GM23338 (cell line): Measurements from ENCODE around the gene COX8A. TPM values are rescaled to one million over a fixed set of nuclear protein-coding genes. Genes with fewer than 3 reads are reported as not detected.

ENCODE experiments used
- ATAC-seq: fragments of 200-7000 bp; cut with Tn5 transposase; 3 replicates; pipeline ENCODE4 v1.9.1; 2020
- DNase-seq: peaks from one replicate; pipeline ENCODE4 v3.0.0-alpha.2; 2015; ENCODE audit warnings: low spot score
- H2AFZ ChIP-seq: fragments of 200-600 bp; sonication (generic); 2 replicates; pipeline ENCODE4 v1.8.0; 2016; ENCODE audit warnings: antibody characterized with exemption, mild to moderate bottlenecking, moderate library complexity
- H3F3A ChIP-seq: fragments of 200-600 bp; sonication (generic); replicated peaks from 2 replicates; pipeline ENCODE4 v1.8.0; 2017; ENCODE audit warnings: antibody characterized with exemption, mixed run types, low read depth
- H3K27ac ChIP-seq: fragments of 200-600 bp; sonication (generic); 2 replicates; pipeline ENCODE4 v1.6.1; 2016; ENCODE audit warnings: low read depth
- H3K27me3 ChIP-seq: fragments of 200-600 bp; sonication (generic); 2 replicates; pipeline ENCODE4 v1.8.0; 2016; ENCODE audit warnings: mild to moderate bottlenecking, mixed run types, moderate library complexity; ENCODE audit not compliant: insufficient read depth
- H3K36me3 ChIP-seq: fragments of 200-600 bp; sonication (generic); 2 replicates; pipeline ENCODE4 v1.8.0; 2016; ENCODE audit warnings: mild to moderate bottlenecking; ENCODE audit not compliant: insufficient read depth
- H3K4me1 ChIP-seq: fragments of 200-600 bp; sonication (generic); 2 replicates; pipeline ENCODE4 v1.8.0; 2016; ENCODE audit warnings: mild to moderate bottlenecking, moderate library complexity; ENCODE audit not compliant: insufficient read depth
- H3K4me2 ChIP-seq: fragments of 200-600 bp; sonication (generic); 2 replicates; pipeline ENCODE4 v1.7.1; 2017; ENCODE audit warnings: mixed run types
- H3K4me3 ChIP-seq: fragments of 200-600 bp; sonication (generic); 2 replicates; pipeline ENCODE4 v1.6.1; 2016; ENCODE audit warnings: mixed run types
- H3K79me2 ChIP-seq: fragments of 200-600 bp; sonication (generic); replicated peaks from 2 replicates; pipeline ENCODE4 v1.8.0; 2017; ENCODE audit warnings: mild to moderate bottlenecking; ENCODE audit not compliant: insufficient read depth
- H3K9me2 ChIP-seq: fragments of 200-600 bp; sonication (generic); 2 replicates; pipeline ENCODE4 v1.8.0; 2017; ENCODE audit not compliant: insufficient read depth
- H4K20me1 ChIP-seq: fragments of 200-600 bp; sonication (generic); replicated peaks from 2 replicates; pipeline ENCODE4 v1.8.0; 2017; ENCODE audit warnings: mild to moderate bottlenecking; ENCODE audit not compliant: insufficient read depth
- H3K27ac Mint-ChIP-seq: 2 replicates; pipeline ENCODE4 v1.8.0; 2020; ENCODE audit warnings: inconsistent platforms, mild to moderate bottlenecking, moderate library complexity, mixed read lengths
- H3K27me3 Mint-ChIP-seq: 3 replicates; pipeline ENCODE4 v1.8.0; 2022; ENCODE audit warnings: low read depth, mild to moderate bottlenecking, moderate library complexity, mixed read lengths, inconsistent platforms; ENCODE audit not compliant: insufficient read depth, poor library complexity
- H3K36me3 Mint-ChIP-seq: 3 replicates; pipeline ENCODE4 v1.8.0; 2021; ENCODE audit warnings: low read depth, mild to moderate bottlenecking, inconsistent platforms, moderate library complexity, mixed read lengths
- H3K4me1 Mint-ChIP-seq: 3 replicates; pipeline ENCODE4 v1.8.0; 2020; ENCODE audit warnings: mild to moderate bottlenecking, inconsistent platforms, mixed read lengths
- H3K4me3 Mint-ChIP-seq: 3 replicates; pipeline ENCODE4 v1.8.0; 2021; ENCODE audit warnings: moderate library complexity, mild to moderate bottlenecking, inconsistent platforms, mixed read lengths
- H3K9me3 Mint-ChIP-seq: 3 replicates; pipeline ENCODE4 v1.8.0; 2020; ENCODE audit warnings: moderate library complexity, mild to moderate bottlenecking, inconsistent platforms, mixed read lengths
- CREB1 ChIP-seq: fragments of 250-450 bp; sonication (Bioruptor Pico); IDR thresholded peaks from 2 replicates; pipeline ENCODE4 v1.5.0; 2020; ENCODE audit warnings: low read depth, mild to moderate bottlenecking, moderate library complexity
- ZNF331 ChIP-seq: fragments of 250-450 bp; sonication (Bioruptor Pico); IDR thresholded peaks from 2 replicates; pipeline ENCODE4 v1.5.0; 2020; ENCODE audit warnings: low read depth, mild to moderate bottlenecking, moderate library complexity
- polyA plus RNA-seq: library from polyadenylated mRNA; unstranded; fragments of >200 nt; fragmentation: Nextera tagmentation; extraction: Ambion mirVana; gene quantifications from 2 replicates; pipeline ENCODE4 v1.2.1, GENCODE V29; 2016
- total RNA-seq: library from RNA; depleted of rRNA; stranded (reverse); fragments of >200 nt; shearing (Covaris generic); gene quantifications from 2 replicates; pipeline ENCODE4 v1.2.3, GENCODE V29; 2014
- TF ChIP-seq, protein P1 (sequence below), 2 experiments: fragments of 200-600 bp in 1 of 2; sonication (generic) in 1 of 2; conservative IDR thresholded peaks; 2 replicates each; pipeline versions ENCODE4 v1.5.1 to v1.6.1; 2016 to 2017; ENCODE audit warnings: antibody characterized with exemption in 2 of 2, low read depth in 2 of 2, mild to moderate bottlenecking in 2 of 2, moderate library complexity in 1 of 2
- TF ChIP-seq, protein P2 (sequence below): IDR thresholded peaks from one replicate; pipeline ENCODE4 v1.6.1; 2018; ENCODE audit warnings: antibody characterized with exemption; ENCODE audit not compliant: unreplicated experiment

COX8A gene
- total and polyA plus RNA-seq, 2 experiments from 2014 or later, result 427 to 483 TPM

DNA sequence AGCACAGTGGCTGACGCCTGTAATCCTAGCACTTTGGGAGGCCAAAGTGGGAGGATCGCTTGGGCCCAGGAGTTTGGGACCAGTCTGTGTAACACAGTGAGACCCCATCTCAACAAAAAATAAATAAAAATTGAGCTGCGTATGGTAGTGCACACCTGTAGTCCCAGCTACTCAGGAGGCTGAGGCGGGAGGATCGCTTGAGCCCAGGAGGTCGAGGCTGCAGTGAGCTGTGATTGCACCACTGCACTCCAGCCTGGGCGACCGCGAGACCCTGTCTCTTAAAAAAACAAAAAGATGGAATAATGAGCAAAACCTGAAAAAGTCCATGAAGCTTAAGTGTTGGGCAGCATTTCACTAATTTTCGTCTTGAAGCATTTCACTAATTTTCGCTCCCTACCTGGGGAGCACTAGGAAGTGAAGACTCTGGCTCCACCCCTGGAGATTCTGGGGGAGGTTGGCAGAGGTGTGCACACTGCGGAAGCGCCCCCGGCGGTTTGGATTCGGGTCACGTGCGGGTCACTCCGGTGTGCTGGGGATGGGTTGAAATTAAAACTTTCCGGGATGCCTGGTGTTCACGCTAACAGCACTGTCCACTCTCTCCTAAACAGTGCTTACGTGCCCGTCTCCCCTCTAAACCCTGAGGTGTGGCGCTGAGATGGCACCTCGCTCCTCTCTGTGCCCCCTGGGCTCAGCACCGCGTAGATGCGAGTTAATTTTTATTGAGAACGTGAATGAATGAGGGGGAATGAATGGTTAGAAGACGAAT is 36.5 kb upstream of the COX8A start:
- Histone ChIP-seq H3K4me2 (peak overlapping the region; percentile 88), H3K27me3 (no peaks in the 10 kb centered on the region), H2AFZ (peak overlapping the region; percentile 97), H3K27ac (peak overlapping the region; percentile 95), H3K9me2 (no peaks in the 10 kb centered on the region), H3K36me3 (no peaks in the 10 kb centered on the region), H3K4me3 (peak overlapping the region; percentile 76), H4K20me1 (peaks cover 19% of the 10 kb centered on the region), H3K4me1 (peaks cover 8% of the 10 kb centered on the region), H3K79me2 (peaks cover 37% of the 10 kb centered on the region), H3F3A (peaks cover 23% of the 10 kb centered on the region)
- TF ChIP-seq, protein P1, sequence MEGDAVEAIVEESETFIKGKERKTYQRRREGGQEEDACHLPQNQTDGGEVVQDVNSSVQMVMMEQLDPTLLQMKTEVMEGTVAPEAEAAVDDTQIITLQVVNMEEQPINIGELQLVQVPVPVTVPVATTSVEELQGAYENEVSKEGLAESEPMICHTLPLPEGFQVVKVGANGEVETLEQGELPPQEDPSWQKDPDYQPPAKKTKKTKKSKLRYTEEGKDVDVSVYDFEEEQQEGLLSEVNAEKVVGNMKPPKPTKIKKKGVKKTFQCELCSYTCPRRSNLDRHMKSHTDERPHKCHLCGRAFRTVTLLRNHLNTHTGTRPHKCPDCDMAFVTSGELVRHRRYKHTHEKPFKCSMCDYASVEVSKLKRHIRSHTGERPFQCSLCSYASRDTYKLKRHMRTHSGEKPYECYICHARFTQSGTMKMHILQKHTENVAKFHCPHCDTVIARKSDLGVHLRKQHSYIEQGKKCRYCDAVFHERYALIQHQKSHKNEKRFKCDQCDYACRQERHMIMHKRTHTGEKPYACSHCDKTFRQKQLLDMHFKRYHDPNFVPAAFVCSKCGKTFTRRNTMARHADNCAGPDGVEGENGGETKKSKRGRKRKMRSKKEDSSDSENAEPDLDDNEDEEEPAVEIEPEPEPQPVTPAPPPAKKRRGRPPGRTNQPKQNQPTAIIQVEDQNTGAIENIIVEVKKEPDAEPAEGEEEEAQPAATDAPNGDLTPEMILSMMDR (conservative IDR thresholded peaks at IDR 0.05; ENCODE audit: low read depth in 2 of 2), result peak in 1 of 2 experiments; percentile 29; a peak in 2 of 4 replicates
- TF ChIP-seq, protein P2, sequence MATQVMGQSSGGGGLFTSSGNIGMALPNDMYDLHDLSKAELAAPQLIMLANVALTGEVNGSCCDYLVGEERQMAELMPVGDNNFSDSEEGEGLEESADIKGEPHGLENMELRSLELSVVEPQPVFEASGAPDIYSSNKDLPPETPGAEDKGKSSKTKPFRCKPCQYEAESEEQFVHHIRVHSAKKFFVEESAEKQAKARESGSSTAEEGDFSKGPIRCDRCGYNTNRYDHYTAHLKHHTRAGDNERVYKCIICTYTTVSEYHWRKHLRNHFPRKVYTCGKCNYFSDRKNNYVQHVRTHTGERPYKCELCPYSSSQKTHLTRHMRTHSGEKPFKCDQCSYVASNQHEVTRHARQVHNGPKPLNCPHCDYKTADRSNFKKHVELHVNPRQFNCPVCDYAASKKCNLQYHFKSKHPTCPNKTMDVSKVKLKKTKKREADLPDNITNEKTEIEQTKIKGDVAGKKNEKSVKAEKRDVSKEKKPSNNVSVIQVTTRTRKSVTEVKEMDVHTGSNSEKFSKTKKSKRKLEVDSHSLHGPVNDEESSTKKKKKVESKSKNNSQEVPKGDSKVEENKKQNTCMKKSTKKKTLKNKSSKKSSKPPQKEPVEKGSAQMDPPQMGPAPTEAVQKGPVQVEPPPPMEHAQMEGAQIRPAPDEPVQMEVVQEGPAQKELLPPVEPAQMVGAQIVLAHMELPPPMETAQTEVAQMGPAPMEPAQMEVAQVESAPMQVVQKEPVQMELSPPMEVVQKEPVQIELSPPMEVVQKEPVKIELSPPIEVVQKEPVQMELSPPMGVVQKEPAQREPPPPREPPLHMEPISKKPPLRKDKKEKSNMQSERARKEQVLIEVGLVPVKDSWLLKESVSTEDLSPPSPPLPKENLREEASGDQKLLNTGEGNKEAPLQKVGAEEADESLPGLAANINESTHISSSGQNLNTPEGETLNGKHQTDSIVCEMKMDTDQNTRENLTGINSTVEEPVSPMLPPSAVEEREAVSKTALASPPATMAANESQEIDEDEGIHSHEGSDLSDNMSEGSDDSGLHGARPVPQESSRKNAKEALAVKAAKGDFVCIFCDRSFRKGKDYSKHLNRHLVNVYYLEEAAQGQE, result no peak
- Mint-ChIP-seq H3K4me1 (peaks cover 14% of the 10 kb centered on the region), H3K27ac (peak overlapping the region; percentile 87), H3K27me3 (peaks cover 13% of the 10 kb centered on the region), H3K9me3 (no peaks in the 10 kb centered on the region), H3K4me3 (peak overlapping the region; percentile 81), H3K36me3 (no peaks in the 10 kb centered on the region; the same call in 2 of the 3 replicates)
- ATAC-seq (peak; percentile 17), DNase-seq (peak; percentile 59)

DNA sequence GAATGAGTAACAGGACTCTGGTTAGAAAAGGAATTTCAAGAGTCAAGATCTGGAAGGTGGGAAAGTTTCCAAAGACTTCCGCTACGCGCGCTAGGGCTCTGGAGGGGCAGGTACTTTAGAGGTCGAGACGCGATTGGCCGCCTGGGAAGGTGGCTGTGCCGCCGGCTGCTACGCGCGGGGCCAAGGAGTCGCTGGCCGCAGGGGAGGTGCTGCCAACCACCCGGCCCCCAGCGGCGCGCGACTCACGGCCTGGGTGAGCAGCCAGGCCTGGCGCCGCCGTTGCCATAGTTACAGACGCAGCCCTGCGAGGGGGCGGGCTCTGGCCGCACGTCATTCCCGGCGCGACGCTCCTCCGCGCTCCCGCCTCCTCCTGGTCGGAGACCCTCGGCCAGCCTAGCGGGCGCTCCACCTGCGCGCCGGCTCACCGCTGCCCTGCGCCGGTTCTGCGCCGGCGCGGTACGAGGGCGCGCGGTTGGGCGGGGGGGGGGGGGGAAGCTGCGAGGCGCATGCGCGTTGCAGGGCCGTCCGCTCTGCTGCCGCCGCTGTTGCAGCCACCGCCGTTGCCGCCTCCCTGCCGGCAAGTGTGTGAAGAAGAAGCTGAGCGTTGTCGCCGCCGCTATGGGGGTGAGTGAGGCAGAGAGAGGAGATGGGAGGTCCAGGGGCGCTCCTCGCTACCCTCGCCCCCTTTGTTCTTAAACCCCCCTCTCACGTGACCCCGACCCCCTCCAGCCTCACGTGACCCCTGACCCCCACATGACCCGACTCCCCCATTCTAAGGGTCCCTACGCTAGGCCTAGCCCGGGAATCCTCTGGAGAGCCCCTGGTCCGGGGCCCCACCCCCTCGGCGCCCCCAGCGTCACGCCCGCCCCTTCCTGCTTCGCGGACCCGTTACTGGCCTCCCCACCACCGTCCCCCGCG is 35.7 kb upstream of the COX8A start, which contains the start of gene NAA40:
NAA40 (plus strand) TSS at position 524 of the 918 bp plus-strand sequence; CDS start at position 619, 95 bp downstream.
- peaks cover 25% of the 10 kb centered on the region for H4K20me1 ChIP-seq
- no peaks in the 10 kb centered on the region; the same call in 2 of the 3 replicates for H3K36me3 Mint-ChIP-seq
- DNase-seq (peak; percentile 96), ATAC-seq (peak; percentile 89)
- no peaks in the 10 kb centered on the region for H3K27me3 ChIP-seq
- peak within 1 kb of the TSS; percentile 96 for H3K4me2 ChIP-seq
- TF ChIP-seq ZNF331 (CRISPR knock-in tag) (no peak), CREB1 (CRISPR knock-in tag) (peak; percentile 98)
- TF ChIP-seq, protein P2, result peak; percentile 13
- H3K9me2 ChIP-seq, result no peaks in the 10 kb centered on the region
- H3K4me1 Mint-ChIP-seq, result peaks cover 14% of the 10 kb centered on the region
- peak within 1 kb of the TSS; percentile 87 for H3K27ac Mint-ChIP-seq
- H3K4me1 ChIP-seq, result peaks cover 8% of the 10 kb centered on the region
- no peaks in the 10 kb centered on the region for H3K36me3 ChIP-seq
- H3K27ac ChIP-seq, result peak within 1 kb of the TSS; percentile 95
- peaks cover 46% of the 10 kb centered on the region for H3K79me2 ChIP-seq
- no peaks in the 10 kb centered on the region for H3K9me3 Mint-ChIP-seq
- H2AFZ ChIP-seq, result peak within 1 kb of the TSS; percentile 97
- peak within 1 kb of the TSS; percentile 76 for H3K4me3 ChIP-seq
- H3F3A ChIP-seq, result peaks cover 23% of the 10 kb centered on the region
- H3K4me3 Mint-ChIP-seq, result peak within 1 kb of the TSS; percentile 81
- peaks cover 18% of the 10 kb centered on the region for H3K27me3 Mint-ChIP-seq
